LNCAP (cell line): ENCODE measurements around the gene TMEM132D.

Source experiments
- TF ChIP-seq, protein P1 (sequence below): fragments of 450-650 bp; IDR thresholded peaks from 2 replicates; pipeline ENCODE4 v1.5.1; 2017; ENCODE audit warnings: mild to moderate bottlenecking

TMEM132D gene

DNA sequence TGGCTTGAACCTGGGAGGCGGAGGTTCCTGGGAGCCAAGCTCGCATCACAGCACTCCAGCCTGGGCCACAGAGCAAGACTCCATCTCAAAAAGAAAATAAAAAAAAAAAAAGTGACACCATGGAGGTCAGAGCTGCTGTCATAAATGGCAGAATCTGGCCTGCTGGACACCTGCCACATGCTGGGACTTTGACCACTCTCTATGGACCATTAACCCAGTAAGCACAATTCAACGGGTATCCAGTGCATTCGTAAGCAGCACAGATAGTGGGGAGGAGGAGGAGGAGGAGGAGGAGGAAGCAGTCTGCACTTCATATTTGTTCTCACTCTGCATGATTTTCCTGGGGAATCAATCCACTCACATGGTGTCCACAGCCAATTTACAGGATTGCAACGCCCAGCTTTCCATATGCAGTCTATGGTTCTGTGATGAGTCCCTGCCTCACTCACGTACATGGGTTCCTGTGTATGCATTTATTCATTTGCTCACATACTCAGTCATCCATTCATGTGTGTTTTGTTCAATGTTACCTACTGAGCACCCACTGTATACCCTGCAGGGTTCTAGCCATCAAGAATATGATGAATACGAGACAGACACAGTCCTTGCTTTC, 723.8 kb downstream of the TMEM132D start:
- TF ChIP-seq, protein P1, sequence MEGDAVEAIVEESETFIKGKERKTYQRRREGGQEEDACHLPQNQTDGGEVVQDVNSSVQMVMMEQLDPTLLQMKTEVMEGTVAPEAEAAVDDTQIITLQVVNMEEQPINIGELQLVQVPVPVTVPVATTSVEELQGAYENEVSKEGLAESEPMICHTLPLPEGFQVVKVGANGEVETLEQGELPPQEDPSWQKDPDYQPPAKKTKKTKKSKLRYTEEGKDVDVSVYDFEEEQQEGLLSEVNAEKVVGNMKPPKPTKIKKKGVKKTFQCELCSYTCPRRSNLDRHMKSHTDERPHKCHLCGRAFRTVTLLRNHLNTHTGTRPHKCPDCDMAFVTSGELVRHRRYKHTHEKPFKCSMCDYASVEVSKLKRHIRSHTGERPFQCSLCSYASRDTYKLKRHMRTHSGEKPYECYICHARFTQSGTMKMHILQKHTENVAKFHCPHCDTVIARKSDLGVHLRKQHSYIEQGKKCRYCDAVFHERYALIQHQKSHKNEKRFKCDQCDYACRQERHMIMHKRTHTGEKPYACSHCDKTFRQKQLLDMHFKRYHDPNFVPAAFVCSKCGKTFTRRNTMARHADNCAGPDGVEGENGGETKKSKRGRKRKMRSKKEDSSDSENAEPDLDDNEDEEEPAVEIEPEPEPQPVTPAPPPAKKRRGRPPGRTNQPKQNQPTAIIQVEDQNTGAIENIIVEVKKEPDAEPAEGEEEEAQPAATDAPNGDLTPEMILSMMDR, result no peak

DNA sequence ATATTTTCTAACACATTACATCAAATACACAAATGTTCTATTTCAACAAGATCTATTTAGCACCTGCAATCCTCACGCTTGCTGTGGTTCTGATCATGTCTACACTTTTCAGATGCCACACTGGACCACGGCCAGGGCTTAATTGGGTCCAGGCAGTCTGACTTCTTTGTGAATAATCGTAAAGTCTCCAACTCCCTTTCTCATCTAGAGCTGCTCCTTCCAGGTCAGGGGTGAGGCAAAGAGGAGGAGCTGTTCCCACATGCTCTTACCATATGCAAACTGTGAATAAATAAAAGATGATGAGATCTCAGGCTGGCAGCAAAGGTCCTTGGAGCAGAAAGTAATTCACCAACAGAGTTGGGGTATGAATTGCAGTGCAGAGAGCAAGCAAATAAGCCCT, 733.9 kb downstream of the TMEM132D start:
- TF ChIP-seq, protein P1, result no peak

DNA sequence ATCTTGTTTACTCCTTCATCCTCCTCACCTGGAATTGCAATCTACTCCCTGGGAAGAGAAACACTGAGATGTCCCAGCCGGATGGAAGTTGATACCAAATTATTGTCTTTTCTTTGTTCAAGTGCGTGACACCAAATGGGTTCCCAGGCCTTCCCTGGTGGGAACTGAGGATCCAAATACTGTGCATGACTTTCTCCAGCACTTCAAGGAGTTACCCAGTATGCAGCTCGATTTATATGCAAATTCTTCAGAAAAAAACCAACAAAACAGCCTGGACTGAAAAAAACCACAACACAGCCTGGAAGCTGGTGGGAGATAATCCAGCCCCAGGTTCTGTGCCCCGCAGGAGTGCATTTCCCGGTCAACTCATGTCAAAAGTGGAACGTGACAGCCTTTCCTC, 740.0 kb downstream of the TMEM132D start:
- TF ChIP-seq, protein P1, result no peak

DNA sequence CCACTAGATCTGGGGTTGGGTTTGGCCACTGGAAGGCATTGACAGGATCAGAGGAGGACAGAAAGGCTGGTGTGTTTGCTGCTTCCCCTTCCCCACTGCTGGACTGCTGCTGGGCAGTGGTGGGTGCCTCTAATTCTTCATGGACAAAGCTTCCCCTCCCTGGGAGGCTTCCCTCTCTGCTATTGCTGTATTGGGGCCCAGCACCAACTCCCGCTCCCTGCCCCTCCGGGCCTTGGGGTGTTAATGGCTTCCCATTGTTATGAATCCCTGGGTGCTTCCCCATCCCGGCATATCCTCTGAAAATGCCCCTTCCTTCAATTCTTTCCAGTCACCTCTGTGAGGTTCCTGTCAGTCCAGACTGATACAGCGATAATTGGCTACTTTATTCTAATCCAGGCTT, 740.4 kb downstream of the TMEM132D start:
- TF ChIP-seq, protein P1, result no peak

DNA sequence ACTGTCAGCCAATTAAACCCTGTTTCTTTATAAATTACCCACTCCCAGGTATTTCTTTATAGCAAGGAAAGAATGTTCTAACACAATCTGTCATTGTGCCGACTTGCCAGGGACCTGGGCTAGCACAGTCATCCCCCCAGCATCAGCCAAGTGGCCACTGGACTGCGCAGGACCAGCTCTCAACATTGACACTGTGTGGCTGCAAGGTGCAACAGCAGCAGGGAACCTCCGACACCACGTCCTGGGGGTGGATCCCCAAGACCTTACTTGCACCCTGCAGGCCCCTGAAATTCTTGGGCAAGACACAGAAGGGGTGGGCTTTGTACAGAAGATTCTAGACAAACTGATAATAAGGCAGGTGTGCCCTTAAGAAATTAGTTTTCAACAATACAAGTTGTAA, 741.0 kb downstream of the TMEM132D start:
- TF ChIP-seq, protein P1, result no peak

DNA sequence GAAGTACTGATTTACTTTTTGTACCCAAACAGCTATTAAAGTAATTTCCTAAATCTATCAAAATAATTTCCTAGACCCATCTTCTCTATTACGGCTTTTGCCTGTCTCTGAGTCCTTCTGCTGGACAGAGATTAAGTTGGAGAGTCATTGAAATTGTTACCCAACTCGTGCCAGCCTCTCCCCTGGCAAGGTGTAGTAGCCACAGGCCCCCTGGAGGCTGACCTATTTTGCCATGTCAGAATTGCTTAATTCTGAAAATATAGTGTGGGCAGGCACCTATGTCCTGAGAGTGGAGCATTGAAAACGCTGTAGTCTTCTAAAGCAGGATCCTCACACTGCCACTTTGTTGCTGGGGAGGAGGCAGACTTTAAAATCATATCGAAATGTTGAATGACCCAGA, 742.3 kb downstream of the TMEM132D start:
- TF ChIP-seq, protein P1, result no peak

DNA sequence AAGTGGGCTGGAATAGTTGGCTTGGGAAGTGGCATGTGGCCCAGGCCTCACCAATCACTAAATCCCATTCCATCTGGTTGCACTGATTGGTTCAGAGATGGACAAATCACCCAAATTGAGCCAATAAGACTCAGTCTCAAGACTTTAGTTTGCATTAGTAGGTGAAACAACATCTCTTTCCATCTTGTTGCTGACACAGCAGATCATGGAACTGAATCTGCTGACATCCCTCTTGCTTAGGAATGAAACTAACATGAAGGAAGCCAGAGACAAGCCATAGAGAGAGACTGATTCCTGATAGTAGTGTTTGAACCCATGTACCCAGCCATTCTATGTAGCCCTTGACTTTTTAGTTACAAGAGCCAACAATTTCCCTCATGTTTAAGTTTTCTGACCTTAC, 743.5 kb downstream of the TMEM132D start:
- TF ChIP-seq, protein P1, result no peak
